AG04450 (cell line): ENCODE data around the gene COTL1. TPM values are rescaled to one million over a fixed set of nuclear protein-coding genes. Genes with fewer than 3 reads are reported as not detected.

Source experiments
- CTCF ChIA-PET: fragments of 300-600, 350-600 bp; formaldehyde crosslinking; extraction: SDS; loops from one replicate; lab custom pipeline; 2022; ENCODE audit warnings: antibody characterized with exemption, inconsistent platforms; lab: Charles Lee
- POLR2A ChIA-PET: fragments of 350-600 bp; formaldehyde crosslinking; extraction: SDS; loops from one replicate; lab custom pipeline; 2021; ENCODE audit warnings: antibody characterized with exemption, inconsistent platforms; lab: Yijun Ruan, JAX
- DNase-seq: peaks from one replicate; pipeline ENCODE4 v3.0.0-alpha.2; 2011; ENCODE audit warnings: low read depth, low spot score
- H3K27ac ChIP-seq: one replicate; pipeline ENCODE4 v1.5.1; 2012; ENCODE audit warnings: low read depth, low read length, control low read depth
- H3K27me3 ChIP-seq: one replicate; pipeline ENCODE4 v1.6.0; 2012; ENCODE audit warnings: low read length; ENCODE audit not compliant: control insufficient read depth, insufficient read depth
- H3K4me3 ChIP-seq: 2 replicates; pipeline ENCODE4 v1.5.1; 2011; ENCODE audit warnings: mild to moderate bottlenecking, low read depth, low read length, control low read depth
- H3K9me3 ChIP-seq: 2 replicates; pipeline ENCODE4 v1.5.1; 2012; ENCODE audit warnings: low read length; ENCODE audit not compliant: control insufficient read depth, insufficient read depth
- CTCF ChIP-seq: IDR thresholded peaks from 2 replicates; pipeline ENCODE4 v1.5.1; 2011; ENCODE audit warnings: low read depth, low read length, control low read depth, inconsistent platforms
- polyA plus RNA-seq: library from polyadenylated mRNA; depleted of rRNA; stranded (reverse); fragments of >200 nt; gene quantifications from 2 replicates; pipeline ENCODE4 v1.2.3, GENCODE V29; 2011

The COTL1 gene
- polyA plus RNA-seq, 1 experiment: 153 TPM

DNA sequence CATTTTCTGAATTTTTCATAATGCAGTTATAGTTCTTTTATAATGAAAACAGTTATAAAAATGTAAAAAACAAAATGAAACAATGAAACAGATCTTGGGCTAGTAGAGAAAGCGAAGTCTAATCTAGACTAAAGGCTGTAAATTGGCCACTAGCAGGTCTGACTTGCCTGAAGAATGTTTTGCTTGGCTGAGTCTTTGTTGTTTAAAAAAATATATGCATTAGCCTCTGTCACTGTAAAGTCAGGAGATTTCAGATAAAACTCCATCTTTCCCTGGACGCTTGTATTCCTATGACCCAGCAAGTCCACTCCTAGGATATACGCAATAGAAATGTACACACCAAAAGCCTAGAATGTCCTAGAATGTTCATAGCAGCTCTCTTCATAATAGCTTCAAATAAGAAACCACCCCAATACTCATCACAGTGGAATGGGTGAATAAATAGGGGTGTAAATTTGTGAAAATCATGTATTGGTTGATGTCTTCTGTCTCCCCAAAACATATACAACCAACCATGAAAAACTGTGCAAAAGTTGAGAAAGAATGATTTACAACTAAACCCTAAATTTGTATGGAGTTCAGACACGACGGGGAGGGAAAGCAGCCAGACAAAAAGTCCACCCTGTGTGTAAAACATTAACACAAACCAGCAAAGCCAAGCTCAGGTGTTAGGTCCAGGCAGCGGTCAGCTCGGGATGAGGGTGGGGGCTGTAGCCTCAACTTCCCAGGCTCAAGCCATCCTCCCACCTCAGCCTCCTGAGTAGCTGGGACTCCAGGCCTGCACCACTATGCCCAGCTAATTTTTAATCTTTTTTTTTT lies 75.7 kb downstream of the COTL1 start:
- TF ChIP-seq CTCF: no peak
- H3K4me3 ChIP-seq: no peak overlapping the region
- no peak overlapping the region for H3K27ac ChIP-seq
- DNase-seq: no peak
- CTCF ChIA-PET: no interaction called here
- H3K27me3 ChIP-seq: no peaks in the 10 kb centered on the region
- peaks cover 3% of the 10 kb centered on the region for H3K9me3 ChIP-seq
- POLR2A ChIA-PET: interaction anchor here (0.6 kb wide), 1 partner anchor 29 kb away, joined by 5 read pairs; no protein-coding TSS in a partner anchor

DNA sequence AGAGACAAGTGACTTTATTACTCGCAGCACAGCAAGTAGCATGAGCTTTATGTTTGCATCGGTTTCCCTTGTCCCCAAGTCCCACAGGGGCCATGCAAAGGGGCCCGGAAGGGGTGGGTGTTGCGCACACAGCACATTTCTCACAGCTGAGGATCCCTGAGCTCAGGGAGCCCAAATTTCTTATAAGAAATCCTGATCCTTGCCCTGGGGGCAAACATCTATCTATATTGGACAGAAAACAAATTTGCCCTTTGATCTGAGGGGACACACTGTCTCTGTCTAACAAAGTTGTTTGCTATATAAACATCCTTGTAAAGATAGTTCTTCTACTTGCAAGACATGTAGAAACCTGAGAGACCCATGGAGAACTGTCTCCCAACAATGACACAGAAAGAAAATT lies 77.7 kb downstream of the COTL1 start:
- DNase-seq: no peak
- no peak for TF ChIP-seq CTCF
- Histone ChIP-seq H3K9me3 (peaks cover 3% of the 10 kb centered on the region), H3K27ac (no peak overlapping the region), H3K4me3 (no peak overlapping the region), H3K27me3 (no peaks in the 10 kb centered on the region)
- ChIA-PET POLR2A (no interaction called here), CTCF (interaction anchor here (0.9 kb wide), 1 partner anchor 199 kb away, joined by 3 read pairs; no protein-coding TSS in a partner anchor)

DNA sequence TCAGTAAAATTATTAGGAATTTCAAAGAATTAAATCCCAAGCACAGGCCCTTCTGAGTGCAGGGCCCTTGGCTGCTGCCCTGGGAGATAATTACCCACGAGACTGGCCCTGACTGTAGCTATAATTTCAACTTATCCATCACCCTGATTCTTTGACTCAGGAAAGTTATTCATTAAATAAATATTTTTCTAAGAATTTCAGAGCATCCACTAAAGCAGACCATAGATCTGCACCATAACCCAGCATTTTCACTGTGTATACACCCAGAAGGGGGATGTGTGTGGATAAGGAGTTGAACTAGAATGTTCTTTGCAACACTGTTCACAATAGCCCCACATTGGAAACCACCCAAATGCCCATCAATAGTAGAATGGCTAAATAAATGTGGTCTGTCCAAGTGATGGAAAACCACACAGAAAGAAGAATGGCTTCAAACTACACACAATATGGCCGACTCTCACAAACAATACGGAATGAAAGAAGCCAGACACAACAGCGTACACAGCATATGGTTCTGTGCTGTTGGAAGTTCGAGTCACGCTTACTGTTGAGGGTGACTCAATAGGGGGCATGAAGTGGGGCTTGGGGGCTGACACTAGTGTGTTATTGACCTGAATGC lies 79.5 kb downstream of the COTL1 start:
- Histone ChIP-seq H3K9me3 (peaks cover 3% of the 10 kb centered on the region), H3K27ac (no peak overlapping the region), H3K27me3 (no peaks in the 10 kb centered on the region), H3K4me3 (no peak overlapping the region)
- TF ChIP-seq CTCF: no peak
- POLR2A ChIA-PET: no interaction called here
- no peak for DNase-seq
- CTCF ChIA-PET: interaction anchor here (1.1 kb wide), 1 partner anchor 201 kb away, joined by 3 read pairs; no protein-coding TSS in a partner anchor

DNA sequence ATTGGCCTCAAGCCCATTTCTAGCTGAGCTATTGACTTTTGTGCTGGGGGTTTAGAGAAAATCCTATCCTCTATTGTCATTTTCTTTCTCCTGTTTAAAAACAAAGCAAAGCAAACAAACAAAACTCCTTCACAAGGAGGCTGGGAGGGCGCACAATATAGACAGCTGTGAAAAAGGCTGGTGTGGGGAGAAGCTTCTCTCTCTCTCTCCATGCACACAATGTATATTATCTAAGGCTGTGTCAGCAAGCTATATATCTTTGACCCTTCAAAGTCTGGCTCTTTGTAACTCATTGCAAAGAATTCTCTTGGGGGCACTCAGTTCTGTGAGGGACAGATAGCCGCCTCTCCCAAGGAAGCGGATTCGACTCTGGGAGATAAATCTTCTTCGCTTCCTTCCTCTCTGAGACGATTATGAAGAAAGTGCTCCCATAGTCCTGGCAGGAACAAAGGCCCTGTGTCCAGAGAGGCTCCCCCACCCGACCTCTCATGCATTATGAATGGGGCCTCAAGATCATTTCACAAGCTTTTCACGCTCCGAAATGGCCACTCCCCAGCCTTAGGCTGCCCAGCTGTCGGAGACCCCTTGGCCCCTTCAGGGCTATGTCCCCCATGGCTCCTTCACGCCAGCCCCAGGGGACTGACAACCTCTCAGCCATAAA lies 80.3 kb downstream of the COTL1 start:
- POLR2A ChIA-PET: interaction anchor here (1.0 kb wide), 1 partner anchor 43 kb away, joined by 3 read pairs; no protein-coding TSS in a partner anchor

More for the DNA sequence above, 80.3 kb downstream of the COTL1 start:
- Histone ChIP-seq H3K27ac (no peak overlapping the region), H3K9me3 (peaks cover 3% of the 10 kb centered on the region), H3K4me3 (no peak overlapping the region), H3K27me3 (no peaks in the 10 kb centered on the region)
- TF ChIP-seq CTCF: no peak
- DNase-seq: no peak
- CTCF ChIA-PET: no interaction called here
